HCT116 (cell line): ENCODE data around the gene BUB3. TPM values are rescaled to one million over a fixed set of nuclear protein-coding genes. Genes with fewer than 3 reads are reported as not detected.

Source experiments
- ATAC-seq: fragments of 200-7000 bp; cut with Tn5 transposase; 2 replicates; pipeline ENCODE4 v1.9.1; 2020; ENCODE audit warnings: mild to moderate bottlenecking, moderate library complexity
- BruUV-seq: library from RNA; stranded (reverse); fragments of 400-500 nt; replicated peaks from 2 replicates; lab custom pipeline; 2021; lab: Mats Ljungman, UMichigan
- CTCF ChIA-PET: fragments of 300-600 bp; sonication (Branson Sonifier 250); formaldehyde crosslinking; loops from one replicate; lab custom pipeline; 2021; ENCODE audit warnings: antibody characterized with exemption; lab: Charles Lee
- POLR2A ChIA-PET: fragments of 300-600, 350-600 bp; sonication (Branson Sonifier 250); formaldehyde crosslinking; loops from one replicate; lab custom pipeline; 2021; ENCODE audit warnings: antibody characterized with exemption; lab: Charles Lee
- RAD21 ChIA-PET, 2 experiments: fragments of 300-600 bp; sonication (Branson Sonifier 250); formaldehyde crosslinking; loops; one replicate each; lab custom pipeline; 2023; ENCODE audit warnings: low total read pairs in 2 of 2; ENCODE audit not compliant: uncharacterized antibody in 2 of 2, unreplicated experiment in 2 of 2, low non-redundant PET in 1 of 2; lab: Charles Lee
- DNase-seq: peaks from one replicate; pipeline ENCODE4 v3.0.0-alpha.2; 2010; ENCODE audit warnings: low read depth, low spot score
- H2AFZ ChIP-seq: fragments of 200-600 bp; shearing (Covaris generic), sonication (generic); 2 replicates; pipeline ENCODE4 v1.6.1; 2017; ENCODE audit warnings: low read depth, mixed run types, mixed read lengths, antibody characterized with exemption, low read length; ENCODE audit not compliant: poor library complexity, severe bottlenecking
- H3K27ac ChIP-seq: 2 replicates; pipeline ENCODE4 v1.5.1; 2012; ENCODE audit warnings: low read depth, low read length
- H3K27me3 ChIP-seq: fragments of 200-600 bp; sonication (generic); 2 replicates; pipeline ENCODE4 v1.6.1; 2016; ENCODE audit warnings: mixed run types, low read length, mixed read lengths; ENCODE audit not compliant: insufficient read depth
- H3K36me3 ChIP-seq, 2 experiments: fragments of 200-500 bp in 1 of 2; fragments of 200-600 bp in 1 of 2; sonication (Bioruptor generic) in 1 of 2; sonication (generic) in 1 of 2; 2 replicates each; pipeline versions ENCODE4 v1.5.1 to v1.6.1; 2014 to 2016; ENCODE audit warnings: low read length in 2 of 2, inconsistent platforms in 1 of 2, mixed read lengths in 1 of 2, mixed run types in 1 of 2; ENCODE audit not compliant: insufficient read depth in 2 of 2, control insufficient read depth in 1 of 2
- H3K4me1 ChIP-seq, 2 experiments: fragments of 200-600 bp in 1 of 2; sonication (generic) in 1 of 2; 2 replicates each; pipeline versions ENCODE4 v1.5.1 to v1.6.1; 2012 to 2017; ENCODE audit warnings: low read length in 2 of 2, inconsistent platforms in 1 of 2, mild to moderate bottlenecking in 1 of 2, mixed read lengths in 1 of 2, mixed run types in 1 of 2, moderate library complexity in 1 of 2; ENCODE audit not compliant: insufficient read depth in 2 of 2, control insufficient read depth in 1 of 2
- H3K4me2 ChIP-seq: fragments of 200-600 bp; sonication (generic); 2 replicates; pipeline ENCODE4 v1.6.1; 2017; ENCODE audit warnings: mixed run types, low read length, mixed read lengths
- H3K4me3 ChIP-seq, 2 experiments: fragments of 200-600 bp in 1 of 2; sonication (generic) in 1 of 2; replicated peaks in 1 of 2; 2 replicates each; pipeline ENCODE4 v1.5.1; 2011 to 2016; ENCODE audit warnings: low read length in 2 of 2, control low read depth in 1 of 2, low read depth in 1 of 2, mild to moderate bottlenecking in 1 of 2, mixed read lengths in 1 of 2, mixed run types in 1 of 2
- H3K79me2 ChIP-seq: fragments of 200-600 bp; sonication (generic); 2 replicates; pipeline ENCODE4 v1.6.1; 2017; ENCODE audit warnings: mild to moderate bottlenecking, mixed run types, low read length, moderate library complexity, mixed read lengths; ENCODE audit not compliant: insufficient read depth
- H3K9ac ChIP-seq: fragments of 200-600 bp; sonication (generic); 2 replicates; pipeline ENCODE4 v1.6.1; 2016; ENCODE audit warnings: low read length, mixed read lengths
- H3K9me2 ChIP-seq: fragments of 200-600 bp; sonication (generic), shearing (Covaris generic); 2 replicates; pipeline ENCODE4 v1.6.1; 2017; ENCODE audit warnings: mixed run types, mild to moderate bottlenecking, moderate library complexity; ENCODE audit not compliant: insufficient read depth
- H3K9me3 ChIP-seq, 2 experiments: fragments of 200-500 bp in 1 of 2; fragments of 200-600 bp in 1 of 2; sonication (Bioruptor generic) in 1 of 2; sonication (generic) in 1 of 2; 2 replicates each; pipeline ENCODE4 v1.6.1; 2014 to 2017; ENCODE audit warnings: low read length in 2 of 2, mixed read lengths in 2 of 2, inconsistent platforms in 1 of 2, low read depth in 1 of 2, mild to moderate bottlenecking in 1 of 2, mixed run types in 1 of 2, moderate library complexity in 1 of 2; ENCODE audit not compliant: control insufficient read depth in 1 of 2, insufficient read depth in 1 of 2
- H4K20me1 ChIP-seq: fragments of 200-600 bp; sonication (generic), shearing (Covaris generic); 2 replicates; pipeline ENCODE4 v1.6.1; 2017; ENCODE audit warnings: mixed run types, mild to moderate bottlenecking, moderate library complexity; ENCODE audit not compliant: insufficient read depth
- CBX3 ChIP-seq: IDR thresholded peaks from 2 replicates; pipeline ENCODE4 v1.6.1; 2012; ENCODE audit warnings: low read depth
- CTCF ChIP-seq, 3 experiments: fragments of 200-600 bp in 1 of 3; sonication (generic) in 1 of 3; IDR thresholded peaks in 2 of 3; conservative IDR thresholded peaks in 1 of 3; 2 replicates each; pipeline ENCODE4 v1.5.1; 2012 to 2017; ENCODE audit warnings: low read depth in 2 of 3, low read length in 2 of 3, antibody characterized with exemption in 1 of 3, borderline replicate concordance in 1 of 3, control low read depth in 1 of 3, mild to moderate bottlenecking in 1 of 3, mixed read lengths in 1 of 3, mixed run types in 1 of 3, moderate library complexity in 1 of 3; ENCODE audit not compliant: insufficient read depth in 1 of 3
- EGR1 ChIP-seq: IDR thresholded peaks from 2 replicates; pipeline ENCODE4 v1.6.1; 2012; ENCODE audit warnings: low read depth
- ELF1 ChIP-seq: IDR thresholded peaks from 2 replicates; pipeline ENCODE4 v1.6.1; 2012; ENCODE audit warnings: low read depth, borderline replicate concordance
- EZH2phosphoT487 ChIP-seq: fragments of 200-600 bp; IDR thresholded peaks from 2 replicates; pipeline ENCODE4 v1.6.1; 2018; ENCODE audit warnings: antibody characterized with exemption, borderline replicate concordance
- FOSL1 ChIP-seq: IDR thresholded peaks from 2 replicates; pipeline ENCODE4 v1.6.1; 2012; ENCODE audit warnings: low read depth
- JUND ChIP-seq: IDR thresholded peaks from 2 replicates; pipeline ENCODE4 v1.6.1; 2012
- POLR2A ChIP-seq: IDR thresholded peaks from 2 replicates; pipeline ENCODE4 v1.7.0; 2011; ENCODE audit warnings: borderline replicate concordance; ENCODE audit not compliant: insufficient read depth, insufficient read length; ENCODE audit errors: extremely low read depth
- POLR2AphosphoS5 ChIP-seq: IDR thresholded peaks from 2 replicates; pipeline ENCODE4 v1.6.1; 2011; ENCODE audit warnings: mild to moderate bottlenecking, low read depth, low read length, moderate library complexity
- RAD21 ChIP-seq: IDR thresholded peaks from 2 replicates; pipeline ENCODE4 v1.6.1; 2012; ENCODE audit warnings: low read depth, mild to moderate bottlenecking
- REST ChIP-seq: IDR thresholded peaks from 2 replicates; pipeline ENCODE4 v1.6.1; 2012; ENCODE audit warnings: low read depth
- SIN3A ChIP-seq: IDR thresholded peaks from 2 replicates; pipeline ENCODE4 v1.6.1; 2012; ENCODE audit warnings: low read depth
- SP1 ChIP-seq: IDR thresholded peaks from 2 replicates; pipeline ENCODE4 v1.6.1; 2012; ENCODE audit warnings: low read depth
- SRF ChIP-seq: IDR thresholded peaks from 2 replicates; pipeline ENCODE4 v1.6.1; 2012; ENCODE audit warnings: low read depth
- TCF7L2 ChIP-seq: IDR thresholded peaks from 2 replicates; pipeline ENCODE4 v1.7.0; 2011; ENCODE audit warnings: borderline replicate concordance, inconsistent platforms; ENCODE audit not compliant: insufficient read depth, insufficient read length; ENCODE audit errors: extremely low read depth
- YY1 ChIP-seq: IDR thresholded peaks from 2 replicates; pipeline ENCODE4 v1.6.1; 2011; ENCODE audit warnings: low read length, low read depth, moderate library complexity, mild to moderate bottlenecking; ENCODE audit not compliant: insufficient replicate concordance; ENCODE audit errors: extremely low read depth
- ZBTB33 ChIP-seq: IDR thresholded peaks from 2 replicates; pipeline ENCODE4 v1.6.1; 2011; ENCODE audit warnings: mild to moderate bottlenecking, low read length, moderate library complexity; ENCODE audit not compliant: insufficient replicate concordance; ENCODE audit errors: extremely low read depth
- ZFX ChIP-seq: fragments of 450-650 bp; IDR thresholded peaks from 2 replicates; pipeline ENCODE4 v1.6.1; 2017
- intact Hi-C: fragments of 100-400 bp; cut with micrococcal nuclease; formaldehyde crosslinking; loops from 2 replicates; pipeline ENCODE4 v1.10.0; 2022
- total RNA-seq: library from RNA; stranded (reverse); gene quantifications from one replicate; pipeline ENCODE4 v1.2.1, GENCODE V29; 2021; ENCODE audit not compliant: unreplicated experiment

BUB3 gene
- total RNA-seq, 1 experiment from 2014 or later = 271 TPM

- no peaks in the 10 kb centered on the region for H3K9me2 ChIP-seq
- DNase-seq (no peak), ATAC-seq (no peak)
- no peak overlapping the region for H2AFZ ChIP-seq
- no peak overlapping the region for H3K4me3 ChIP-seq
- no peaks in the 10 kb centered on the region for H4K20me1 ChIP-seq
- H3K9ac ChIP-seq = no peak overlapping the region
- POLR2A ChIA-PET = no interaction called here
- H3K4me2 ChIP-seq = no peak overlapping the region
- no peaks in the 10 kb centered on the region for H3K9me3 ChIP-seq
- no peaks in the 10 kb centered on the region for H3K27me3 ChIP-seq
- no peaks in the 10 kb centered on the region for H3K79me2 ChIP-seq
- intact Hi-C loops = no loop called here
- CTCF ChIA-PET = no interaction called here
- no TSS peak for BruUV-seq
- H3K27ac ChIP-seq = no peak overlapping the region
- H3K4me1 ChIP-seq = peaks cover 0 to 6% of the 10 kb centered on the region in 2 experiments; a peak in 3 of 4 replicates
- no peaks in the 10 kb centered on the region for H3K36me3 ChIP-seq
- RAD21 ChIA-PET = no interaction called here
- no peak for TF ChIP-seq YY1
- no peak for TF ChIP-seq POLR2A
- no peak for TF ChIP-seq SP1
- TF ChIP-seq CBX3 = no peak
- no peak for TF ChIP-seq EZH2phosphoT487
- TF ChIP-seq EGR1 = no peak
- no peak for TF ChIP-seq REST
- TF ChIP-seq JUND = no peak
- TF ChIP-seq FOSL1 = no peak
- TF ChIP-seq CTCF (IDR thresholded peaks at IDR 0.05 in 2 of 3, conservative IDR thresholded peaks at IDR 0.05 in 1 of 3; ENCODE audit: borderline replicate concordance in 1 of 3, insufficient read depth in 1 of 3, low read depth in 2 of 3, low read length in 2 of 3) = no peak
- TF ChIP-seq ELF1 = no peak
- no peak for TF ChIP-seq POLR2AphosphoS5
- no peak for TF ChIP-seq RAD21
- no peak for TF ChIP-seq TCF7L2
- no peak for TF ChIP-seq SIN3A
- no peak for TF ChIP-seq ZBTB33
- TF ChIP-seq ZFX = no peak
- TF ChIP-seq SRF = no peak
These were observed 5.0 kb upstream of the BUB3 start for GRCh38 chr10:123149162-123149567.
